OCI-LY1 (cell line): ENCODE measurements around the gene LDLRAD2.
"Not testable (repeated sequence)": the region's sequence is repeated elsewhere in the genome, so short reads cannot be mapped to it uniquely, and the experiment has no call there.

Experiments used
- H2AFZ ChIP-seq: fragments of 200-600 bp; sonication (generic), shearing (Covaris generic); 2 replicates; pipeline ENCODE4 v1.6.0; 2014; ENCODE audit warnings: antibody characterized with exemption, mild to moderate bottlenecking, low read length
- H3F3A ChIP-seq: fragments of 200-600 bp; sonication (generic), shearing (Covaris generic); 2 replicates; pipeline ENCODE4 v1.6.0; 2014; ENCODE audit warnings: mild to moderate bottlenecking, antibody characterized with exemption, low read length, moderate library complexity; ENCODE audit not compliant: insufficient read depth
- H3K27ac ChIP-seq: fragments of 200-600 bp; sonication (generic); 2 replicates; pipeline ENCODE4 v1.5.1; 2014; ENCODE audit warnings: low read length, mixed run types, mild to moderate bottlenecking, low read depth; ENCODE audit not compliant: poor library complexity, severe bottlenecking
- H3K27me3 ChIP-seq: fragments of 200-600 bp; sonication (generic); 2 replicates; pipeline ENCODE4 v1.6.0; 2014; ENCODE audit warnings: antibody characterized with exemption, mild to moderate bottlenecking, low read length, moderate library complexity; ENCODE audit not compliant: insufficient read depth
- H3K36me3 ChIP-seq: fragments of 200-600 bp; sonication (generic); 2 replicates; pipeline ENCODE4 v1.6.1; 2014; ENCODE audit warnings: mild to moderate bottlenecking, antibody characterized with exemption, low read length, moderate library complexity, mixed read lengths; ENCODE audit not compliant: insufficient read depth
- H3K4me1 ChIP-seq: fragments of 200-600 bp; sonication (generic); 2 replicates; pipeline ENCODE4 v1.5.1; 2014; ENCODE audit warnings: mild to moderate bottlenecking, low read length, moderate library complexity; ENCODE audit not compliant: insufficient read depth, severe bottlenecking
- H3K4me2 ChIP-seq: fragments of 200-600 bp; sonication (generic), shearing (Covaris generic); 2 replicates; pipeline ENCODE4 v1.6.1; 2014; ENCODE audit warnings: low read length
- H3K4me3 ChIP-seq: fragments of 200-600 bp; sonication (generic); 2 replicates; pipeline ENCODE4 v1.5.1; 2014; ENCODE audit warnings: low read length, low read depth, mild to moderate bottlenecking, mixed read lengths; ENCODE audit not compliant: poor library complexity, severe bottlenecking
- H3K79me2 ChIP-seq: fragments of 200-600 bp; shearing (Covaris generic); 2 replicates; pipeline ENCODE4 v1.6.1; 2016; ENCODE audit warnings: mixed run types, low read length, mixed read lengths; ENCODE audit not compliant: insufficient read depth
- H3K9ac ChIP-seq: fragments of 200-600 bp; sonication (generic), shearing (Covaris generic); 2 replicates; pipeline ENCODE4 v1.6.1; 2014; ENCODE audit warnings: mild to moderate bottlenecking, low read length, mixed read lengths
- H3K9me2 ChIP-seq: fragments of 200-600 bp; sonication (generic), shearing (Covaris generic); 2 replicates; pipeline ENCODE4 v1.6.1; 2014; ENCODE audit warnings: low read depth, mild to moderate bottlenecking, low read length, mixed read lengths
- H3K9me3 ChIP-seq: fragments of 200-600 bp; shearing (Covaris generic); 2 replicates; pipeline ENCODE4 v1.6.1; 2014; ENCODE audit warnings: low read length, mixed read lengths
- H4K20me1 ChIP-seq: fragments of 200-600 bp; sonication (generic), shearing (Covaris generic); 2 replicates; pipeline ENCODE4 v1.6.0; 2016; ENCODE audit warnings: mild to moderate bottlenecking, low read length; ENCODE audit not compliant: insufficient read depth
- EZH2 ChIP-seq: fragments of 200-600 bp; sonication (generic), shearing (Covaris generic); IDR thresholded peaks from 2 replicates; pipeline ENCODE4 v1.8.0; 2017; ENCODE audit warnings: borderline replicate concordance, mixed run types, mild to moderate bottlenecking, antibody characterized with exemption, low read length, moderate library complexity, mixed read lengths
- TF ChIP-seq, protein P1 (sequence below): fragments of 200-600 bp; sonication (generic), shearing (Covaris generic); IDR thresholded peaks from 2 replicates; pipeline ENCODE4 v1.5.1; 2017; ENCODE audit warnings: mild to moderate bottlenecking, antibody characterized with exemption, low read length, moderate library complexity, mixed read lengths

Gene LDLRAD2

DNA sequence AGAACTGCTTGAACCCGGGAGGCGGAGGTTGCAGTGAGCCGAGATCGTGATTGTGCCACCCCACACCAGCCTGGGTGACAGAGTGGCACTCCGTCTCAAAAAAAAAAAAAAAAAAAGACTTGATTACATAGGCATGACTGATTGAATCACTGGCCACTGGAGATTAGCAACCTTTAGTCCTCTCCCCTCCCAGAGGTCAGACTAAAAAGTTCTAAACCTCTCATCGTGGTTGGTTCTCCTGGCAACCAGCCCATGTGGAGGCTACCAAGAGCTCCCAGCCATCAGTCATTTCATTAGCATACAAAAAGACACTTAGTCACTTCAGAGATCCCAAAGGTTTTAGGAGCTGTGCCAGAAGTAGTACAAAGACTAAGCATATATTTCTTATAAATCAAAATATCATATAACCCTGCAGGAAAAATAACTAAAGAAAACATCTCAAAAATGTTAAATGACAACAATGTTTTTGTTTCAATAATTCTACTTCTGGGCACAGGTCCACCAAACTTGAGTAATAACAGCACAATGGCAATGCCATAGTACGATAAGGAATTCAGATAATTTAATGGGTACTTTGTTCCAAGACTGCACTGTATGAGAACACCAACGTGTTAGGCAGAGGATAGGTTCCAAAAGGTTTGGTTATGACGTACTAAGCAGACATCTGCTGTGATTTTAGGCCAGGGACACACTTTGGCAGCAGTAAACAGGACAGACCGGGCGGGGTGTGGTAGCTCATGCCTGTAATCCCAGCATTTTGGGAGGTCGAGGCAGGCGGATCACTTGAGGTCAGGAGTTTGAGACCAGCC lies 47.2 kb upstream of the LDLRAD2 start:
- Histone ChIP-seq H3K9me2 (no peaks in the 10 kb centered on the region), H3K79me2 (peaks cover 79% of the 10 kb centered on the region), H3K9ac (no peak overlapping the region), H3K27ac (peak overlapping the region; percentile 28), H3K27me3 (no peaks in the 10 kb centered on the region), H3F3A (no peaks in the 10 kb centered on the region), H3K36me3 (no peaks in the 10 kb centered on the region), H2AFZ (no peak overlapping the region), H3K9me3 (no peaks in the 10 kb centered on the region), H3K4me2 (no peak overlapping the region), H4K20me1 (no peaks in the 10 kb centered on the region), H3K4me1 (peaks cover 51% of the 10 kb centered on the region), H3K4me3 (no peak overlapping the region)
- TF ChIP-seq EZH2 = no peak
- TF ChIP-seq, protein P1, sequence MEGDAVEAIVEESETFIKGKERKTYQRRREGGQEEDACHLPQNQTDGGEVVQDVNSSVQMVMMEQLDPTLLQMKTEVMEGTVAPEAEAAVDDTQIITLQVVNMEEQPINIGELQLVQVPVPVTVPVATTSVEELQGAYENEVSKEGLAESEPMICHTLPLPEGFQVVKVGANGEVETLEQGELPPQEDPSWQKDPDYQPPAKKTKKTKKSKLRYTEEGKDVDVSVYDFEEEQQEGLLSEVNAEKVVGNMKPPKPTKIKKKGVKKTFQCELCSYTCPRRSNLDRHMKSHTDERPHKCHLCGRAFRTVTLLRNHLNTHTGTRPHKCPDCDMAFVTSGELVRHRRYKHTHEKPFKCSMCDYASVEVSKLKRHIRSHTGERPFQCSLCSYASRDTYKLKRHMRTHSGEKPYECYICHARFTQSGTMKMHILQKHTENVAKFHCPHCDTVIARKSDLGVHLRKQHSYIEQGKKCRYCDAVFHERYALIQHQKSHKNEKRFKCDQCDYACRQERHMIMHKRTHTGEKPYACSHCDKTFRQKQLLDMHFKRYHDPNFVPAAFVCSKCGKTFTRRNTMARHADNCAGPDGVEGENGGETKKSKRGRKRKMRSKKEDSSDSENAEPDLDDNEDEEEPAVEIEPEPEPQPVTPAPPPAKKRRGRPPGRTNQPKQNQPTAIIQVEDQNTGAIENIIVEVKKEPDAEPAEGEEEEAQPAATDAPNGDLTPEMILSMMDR = no peak

DNA sequence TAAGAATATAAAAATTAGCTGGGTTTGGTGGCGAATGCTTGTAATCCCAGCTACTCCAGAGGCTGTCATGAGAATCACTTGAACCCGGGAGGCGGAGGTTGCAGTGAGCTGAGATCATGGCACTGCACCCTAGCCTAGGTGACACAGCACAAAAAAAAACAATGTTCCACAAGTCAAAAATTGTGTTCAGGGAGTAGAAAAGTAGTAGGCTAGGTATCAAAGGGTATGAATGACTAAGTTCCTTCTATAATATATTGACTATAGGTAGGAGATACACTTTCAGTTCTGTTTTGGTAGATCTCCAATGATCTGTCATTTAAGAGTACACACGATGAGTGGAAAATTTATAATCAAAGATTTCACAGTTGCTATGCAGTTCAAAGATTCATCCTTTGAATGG lies 45.9 kb upstream of the LDLRAD2 start:
- Histone ChIP-seq H2AFZ (no peak overlapping the region), H3K9me3 (no peaks in the 10 kb centered on the region), H3K27ac (no peak overlapping the region), H3K9ac (no peak overlapping the region), H3K4me2 (no peak overlapping the region), H3K79me2 (peaks cover 80% of the 10 kb centered on the region), H3K4me1 (peaks cover 46% of the 10 kb centered on the region), H4K20me1 (no peaks in the 10 kb centered on the region), H3F3A (no peaks in the 10 kb centered on the region), H3K36me3 (no peaks in the 10 kb centered on the region), H3K27me3 (no peaks in the 10 kb centered on the region), H3K4me3 (no peak overlapping the region), H3K9me2 (no peaks in the 10 kb centered on the region)
- TF ChIP-seq EZH2 = no peak
- TF ChIP-seq, protein P1 = no peak

DNA sequence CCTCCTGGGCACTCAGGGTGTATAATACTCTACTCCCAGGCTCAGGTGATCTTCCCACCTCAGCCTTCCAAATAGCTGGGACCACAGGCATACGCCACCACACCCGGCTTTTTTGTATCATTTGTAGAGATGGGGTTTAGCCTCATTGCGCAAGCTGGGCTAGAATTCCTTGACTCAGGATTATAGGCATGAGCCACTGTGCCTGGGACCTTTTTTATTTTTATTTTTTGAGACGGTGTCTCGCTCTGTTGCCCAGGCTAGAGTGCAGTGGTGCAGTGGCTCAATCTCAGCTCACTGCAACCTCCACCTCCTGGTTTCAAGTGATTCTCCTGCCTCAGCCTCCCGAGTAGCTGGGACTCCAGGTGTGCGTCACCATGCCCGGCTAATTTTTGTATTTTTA lies 45.0 kb upstream of the LDLRAD2 start:
- H4K20me1 ChIP-seq, H3K9me3 ChIP-seq, H3K4me3 ChIP-seq, H3K4me2 ChIP-seq, H3K27ac ChIP-seq, H3K9ac ChIP-seq, H3K9me2 ChIP-seq, H3K36me3 ChIP-seq, H3K27me3 ChIP-seq, H2AFZ ChIP-seq, H3F3A ChIP-seq: not testable (repeated sequence)
- peaks cover 38% of the 10 kb centered on the region for H3K4me1 ChIP-seq
- peaks cover 79% of the 10 kb centered on the region for H3K79me2 ChIP-seq

GRCh38 chr1:21770201-21770600 lies 41.9 kb upstream of the LDLRAD2 start:
- no peak overlapping the region for H3K4me3 ChIP-seq
- H3F3A ChIP-seq = no peaks in the 10 kb centered on the region
- no peak for TF ChIP-seq EZH2
- TF ChIP-seq, protein P1 = no peak
- H2AFZ ChIP-seq = no peak overlapping the region
- no peak overlapping the region for H3K9ac ChIP-seq
- no peaks in the 10 kb centered on the region for H4K20me1 ChIP-seq
- peaks cover 5% of the 10 kb centered on the region for H3K36me3 ChIP-seq
- peaks cover 14% of the 10 kb centered on the region for H3K4me1 ChIP-seq
- no peak overlapping the region for H3K4me2 ChIP-seq
- peaks cover 89% of the 10 kb centered on the region for H3K79me2 ChIP-seq
- no peaks in the 10 kb centered on the region for H3K9me2 ChIP-seq
- no peaks in the 10 kb centered on the region for H3K9me3 ChIP-seq
- no peak overlapping the region for H3K27ac ChIP-seq
- no peaks in the 10 kb centered on the region for H3K27me3 ChIP-seq

DNA sequence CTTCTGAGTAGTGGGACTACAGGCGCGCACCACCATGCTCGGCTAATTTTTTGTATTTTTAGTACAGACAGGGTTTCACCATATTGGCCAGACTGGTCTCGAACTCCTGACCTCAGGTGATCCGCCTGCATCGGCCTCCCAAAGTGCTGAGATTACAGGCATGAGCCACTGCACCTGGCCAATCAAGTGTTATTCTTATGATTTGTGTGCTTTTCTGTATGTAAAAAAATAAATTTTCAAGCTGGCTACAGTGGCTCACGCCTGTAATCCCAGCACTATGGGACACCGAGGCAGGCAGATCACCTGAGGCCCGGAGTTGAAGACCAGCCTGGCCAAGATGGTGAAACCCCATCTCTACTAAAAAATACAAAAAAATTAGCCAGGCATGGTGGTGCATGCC lies 41.5 kb upstream of the LDLRAD2 start:
- H3F3A ChIP-seq = not testable (repeated sequence)

More for the DNA sequence above, 41.5 kb upstream of the LDLRAD2 start:
- not testable (repeated sequence) for H3K9ac ChIP-seq, H3K27me3 ChIP-seq, H3K9me3 ChIP-seq, H3K9me2 ChIP-seq, H3K27ac ChIP-seq, H3K36me3 ChIP-seq, H2AFZ ChIP-seq, H4K20me1 ChIP-seq, H3K4me3 ChIP-seq, H3K4me2 ChIP-seq
- H3K79me2 ChIP-seq = peaks cover 91% of the 10 kb centered on the region
- H3K4me1 ChIP-seq = peaks cover 14% of the 10 kb centered on the region
